Brain microvascular endothelial cell (primary cell): Measurements from ENCODE around the gene CEMP1.

Experiments
- DNase-seq: peaks from one replicate; pipeline ENCODE4 v3.0.0-alpha.2; 2020
- H3K27ac ChIP-seq: fragments of 250-450 bp; sonication (Bioruptor Pico); 2 replicates; pipeline ENCODE4 v1.5.1; 2020; ENCODE audit warnings: mild to moderate bottlenecking, moderate library complexity
- H3K27me3 ChIP-seq: fragments of 250-450 bp; sonication (Bioruptor Pico); replicated peaks from 2 replicates; pipeline ENCODE4 v1.5.1; 2020; ENCODE audit warnings: mild to moderate bottlenecking
- H3K36me3 ChIP-seq: fragments of 250-450 bp; sonication (Bioruptor Pico); replicated peaks from 2 replicates; pipeline ENCODE4 v1.5.1; 2020; ENCODE audit warnings: mild to moderate bottlenecking
- H3K4me3 ChIP-seq: 2 replicates; pipeline ENCODE4 v1.5.1; 2011; ENCODE audit warnings: low read depth, mild to moderate bottlenecking, control low read depth, low read length, moderate library complexity
- in situ Hi-C: cut with HindIII; loops from 2 replicates; pipeline ENCODE4 v1.10.0; 2017; ENCODE audit warnings: low sequenced_read_pairs, low pct_ligation_motif_present
- TF ChIP-seq, protein P1 (sequence below): IDR thresholded peaks from 2 replicates; pipeline ENCODE4 v1.5.1; 2011; ENCODE audit warnings: low read depth, mild to moderate bottlenecking, moderate library complexity, low read length, control low read depth, inconsistent platforms; ENCODE audit errors: missing control alignments

The CEMP1 gene

DNA sequence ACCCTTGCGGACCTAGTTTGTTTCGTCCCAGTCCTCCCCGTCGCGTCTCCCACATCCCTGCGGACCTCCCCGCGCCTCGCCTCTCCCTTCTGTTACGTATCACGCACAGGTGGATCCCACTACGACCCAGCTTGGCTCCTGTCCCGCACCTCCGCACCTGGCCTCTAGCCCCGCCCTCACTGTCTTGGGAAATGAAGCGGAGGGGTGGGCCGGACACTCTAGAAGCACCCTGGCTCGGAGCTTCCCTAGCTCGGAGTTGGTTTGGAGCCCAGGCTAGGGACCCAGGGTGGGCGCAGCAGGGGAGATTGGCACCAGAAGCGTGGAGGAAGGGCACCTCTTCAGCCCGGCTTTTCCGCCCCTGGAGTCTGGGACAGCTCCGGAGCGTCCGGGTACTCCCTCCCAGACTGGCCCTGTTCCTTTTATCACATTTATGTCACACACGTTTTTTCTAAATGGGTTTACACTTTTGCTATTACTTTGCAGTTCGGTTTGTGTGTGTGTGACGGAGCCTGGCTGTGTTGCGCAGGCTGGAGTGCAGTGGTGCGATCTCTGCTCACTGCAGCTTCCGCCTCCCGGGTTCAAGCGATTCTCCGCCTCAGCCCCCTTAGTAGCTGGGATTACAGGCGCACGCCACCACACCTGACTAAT, 1.4 kb upstream of the CEMP1 start:
- Histone ChIP-seq H3K27ac (peak overlapping the region; percentile 19), H3K27me3 (no peaks in the 10 kb centered on the region), H3K4me3 (peak overlapping the region; percentile 62), H3K36me3 (peaks cover 19% of the 10 kb centered on the region)
- in situ Hi-C loops: no loop called here
- peak; percentile 48 for DNase-seq
- TF ChIP-seq, protein P1, sequence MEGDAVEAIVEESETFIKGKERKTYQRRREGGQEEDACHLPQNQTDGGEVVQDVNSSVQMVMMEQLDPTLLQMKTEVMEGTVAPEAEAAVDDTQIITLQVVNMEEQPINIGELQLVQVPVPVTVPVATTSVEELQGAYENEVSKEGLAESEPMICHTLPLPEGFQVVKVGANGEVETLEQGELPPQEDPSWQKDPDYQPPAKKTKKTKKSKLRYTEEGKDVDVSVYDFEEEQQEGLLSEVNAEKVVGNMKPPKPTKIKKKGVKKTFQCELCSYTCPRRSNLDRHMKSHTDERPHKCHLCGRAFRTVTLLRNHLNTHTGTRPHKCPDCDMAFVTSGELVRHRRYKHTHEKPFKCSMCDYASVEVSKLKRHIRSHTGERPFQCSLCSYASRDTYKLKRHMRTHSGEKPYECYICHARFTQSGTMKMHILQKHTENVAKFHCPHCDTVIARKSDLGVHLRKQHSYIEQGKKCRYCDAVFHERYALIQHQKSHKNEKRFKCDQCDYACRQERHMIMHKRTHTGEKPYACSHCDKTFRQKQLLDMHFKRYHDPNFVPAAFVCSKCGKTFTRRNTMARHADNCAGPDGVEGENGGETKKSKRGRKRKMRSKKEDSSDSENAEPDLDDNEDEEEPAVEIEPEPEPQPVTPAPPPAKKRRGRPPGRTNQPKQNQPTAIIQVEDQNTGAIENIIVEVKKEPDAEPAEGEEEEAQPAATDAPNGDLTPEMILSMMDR: no peak

DNA sequence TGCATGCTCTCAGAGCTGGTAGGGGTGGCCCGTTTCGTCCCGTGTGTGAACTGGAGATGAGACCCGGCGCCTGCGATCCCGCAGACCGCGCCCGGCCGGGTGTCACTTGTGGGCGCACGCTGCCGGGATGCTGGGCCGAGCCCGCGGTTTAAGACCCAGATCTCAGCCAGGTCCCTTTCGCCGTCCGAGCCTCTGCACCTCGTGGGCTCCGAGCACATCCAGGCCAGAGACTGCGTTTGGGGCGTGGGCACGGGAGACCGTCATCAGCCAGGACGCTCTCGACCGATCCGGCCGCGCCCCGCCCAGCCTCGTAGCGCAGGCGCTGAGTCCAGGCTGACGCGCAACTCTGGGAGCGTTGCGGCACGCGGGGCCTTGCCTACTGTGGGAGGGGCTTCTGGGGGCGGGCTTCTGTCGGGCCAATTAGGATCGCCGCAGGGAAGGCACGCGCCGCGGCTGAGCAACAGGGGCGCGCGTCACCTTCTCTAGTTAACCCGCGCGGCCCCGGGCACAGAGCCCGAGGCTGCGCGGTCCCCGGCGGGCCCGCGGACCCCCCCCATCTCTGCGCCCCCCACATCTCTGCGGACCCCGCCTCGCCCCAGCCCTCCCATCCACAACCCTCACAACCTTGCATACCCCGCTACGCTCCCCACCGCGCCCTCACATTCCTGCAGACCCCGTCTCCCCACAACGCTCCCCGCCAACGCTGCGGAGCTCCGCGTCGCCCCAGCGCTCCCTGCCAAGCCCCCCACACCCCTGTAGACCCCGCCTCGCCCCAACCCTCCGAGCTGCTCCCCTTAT, 687 bp upstream of the CEMP1 start:
- Histone ChIP-seq H3K27ac (peak overlapping the region; percentile 41), H3K27me3 (no peaks in the 10 kb centered on the region), H3K36me3 (peaks cover 19% of the 10 kb centered on the region), H3K4me3 (peak overlapping the region; percentile 62)
- in situ Hi-C loops: no loop called here
- DNase-seq: peak; percentile 95
- TF ChIP-seq, protein P1: no peak

DNA sequence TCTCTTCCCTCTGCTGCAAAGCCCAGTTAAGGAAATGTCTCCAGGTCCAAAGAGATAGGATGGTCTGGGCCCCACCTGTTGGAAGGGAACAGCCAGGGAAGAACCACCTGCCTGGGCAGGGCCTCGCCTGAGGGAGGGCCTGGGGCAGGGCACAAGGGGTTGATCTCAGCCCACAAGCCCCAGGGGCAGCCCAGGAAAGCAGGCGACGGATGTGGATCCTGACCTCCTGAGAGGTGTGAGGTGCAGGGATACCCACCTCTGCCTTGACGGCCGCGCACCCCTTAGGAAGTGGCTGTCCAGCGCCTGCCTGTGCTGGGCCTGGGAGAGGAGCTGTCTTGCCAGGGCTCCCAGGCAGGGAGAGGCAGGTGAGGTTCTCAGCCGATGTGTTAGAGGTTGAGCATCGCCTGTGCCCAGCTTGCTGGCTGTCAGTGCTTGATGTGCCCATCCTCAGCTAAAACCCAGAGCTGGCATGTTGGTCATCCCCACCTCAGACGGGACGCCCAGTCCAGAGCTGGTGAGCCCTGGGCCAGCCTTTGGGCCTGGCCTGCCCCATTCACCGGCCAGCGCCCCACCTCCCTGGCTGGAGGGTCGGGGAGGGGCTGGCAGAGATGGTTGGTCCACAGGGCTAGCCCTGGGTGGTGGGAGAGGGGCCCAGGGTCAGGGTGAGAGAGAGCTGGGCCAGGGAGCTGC, 434 bp downstream of the CEMP1 start:
- in situ Hi-C loops: no loop called here
- H3K27ac ChIP-seq: no peak overlapping the region
- H3K36me3 ChIP-seq: peaks cover 25% of the 10 kb centered on the region
- DNase-seq: no peak
- no peaks in the 10 kb centered on the region for H3K27me3 ChIP-seq
- no peak overlapping the region for H3K4me3 ChIP-seq
- TF ChIP-seq, protein P1: no peak

DNA sequence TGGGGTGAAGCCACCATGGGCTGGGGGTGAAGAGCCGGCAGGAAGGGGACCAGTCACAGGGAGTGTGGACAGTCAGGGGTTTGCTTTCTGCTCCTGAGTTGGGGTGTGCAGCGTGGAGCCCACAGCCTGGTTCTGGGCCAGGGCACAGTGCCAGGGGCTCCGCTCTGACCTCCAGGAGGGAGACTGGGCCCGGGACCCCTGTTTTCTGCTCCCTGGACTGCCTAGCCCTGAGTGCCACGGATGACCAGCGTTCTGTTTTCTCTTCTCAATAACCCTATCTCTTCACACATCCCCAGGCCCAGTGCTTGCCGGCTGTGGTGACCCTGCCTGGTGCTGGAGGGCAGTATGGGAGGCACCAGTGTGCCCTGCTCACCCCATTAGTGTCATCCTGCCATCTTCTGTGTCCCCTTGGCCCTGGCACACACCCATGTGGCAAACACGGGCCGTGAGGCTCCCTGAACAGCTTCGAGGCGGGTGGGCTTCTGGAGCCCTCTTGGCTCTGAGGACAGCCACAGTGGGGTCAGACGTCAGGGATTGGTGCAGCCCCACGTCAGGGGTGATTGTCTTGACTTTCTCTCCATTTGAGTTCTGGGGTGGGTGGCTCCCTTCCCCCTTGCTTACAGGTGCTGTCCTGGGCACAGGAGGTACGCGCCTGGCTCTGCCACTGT, 1.1 kb downstream of the CEMP1 start:
- H3K4me3 ChIP-seq: no peak overlapping the region
- in situ Hi-C loops: no loop called here
- no peak overlapping the region for H3K27ac ChIP-seq
- peaks cover 25% of the 10 kb centered on the region for H3K36me3 ChIP-seq
- TF ChIP-seq, protein P1: no peak
- DNase-seq: no peak
- H3K27me3 ChIP-seq: no peaks in the 10 kb centered on the region

DNA sequence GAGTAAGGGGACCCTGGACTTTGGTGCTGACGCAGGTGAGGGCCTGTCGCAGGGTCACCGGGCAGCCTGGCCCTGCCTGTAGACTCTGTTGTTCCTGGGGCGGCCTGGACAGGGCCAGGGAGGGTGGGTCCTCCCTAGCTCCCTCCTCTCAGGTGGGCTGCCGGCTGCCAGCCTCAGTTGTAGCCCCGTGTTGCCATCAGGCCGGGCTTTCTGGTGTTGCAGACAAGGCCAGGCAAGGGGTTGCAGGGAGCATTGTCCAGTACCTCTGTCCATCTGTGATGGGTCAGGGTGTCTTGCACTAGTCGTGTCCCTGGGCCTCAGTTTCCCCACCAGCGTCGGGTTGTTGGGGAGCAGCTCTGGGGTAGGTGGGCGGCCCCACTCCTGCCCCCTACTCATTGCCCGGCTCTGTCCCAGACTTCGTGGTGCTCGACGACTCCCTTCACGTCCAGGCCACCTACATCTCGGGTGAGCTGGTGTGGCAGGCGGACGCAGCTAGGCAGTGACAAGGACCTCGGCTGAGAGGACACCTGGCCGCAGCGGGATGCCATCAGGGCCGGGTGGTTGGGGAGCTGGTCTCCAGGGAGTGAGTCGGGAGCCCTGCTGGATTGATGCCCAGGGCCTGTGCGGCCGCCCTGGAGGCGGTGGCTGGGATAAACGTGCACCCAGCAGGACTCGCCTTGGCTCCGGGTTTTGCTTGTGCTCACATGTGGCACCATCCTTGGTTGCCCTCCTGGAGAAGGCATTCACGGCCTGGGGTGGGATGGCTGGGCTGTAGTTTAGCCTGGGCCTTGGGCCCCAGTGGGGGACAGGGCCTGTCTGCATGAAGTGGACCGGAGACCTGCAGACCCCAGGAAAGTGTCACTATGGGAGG, 1.9 kb downstream of the CEMP1 start:
- no peak overlapping the region for H3K27ac ChIP-seq
- DNase-seq: no peak
- no peak overlapping the region for H3K4me3 ChIP-seq
- in situ Hi-C loops: no loop called here
- H3K36me3 ChIP-seq: peaks cover 32% of the 10 kb centered on the region
- no peaks in the 10 kb centered on the region for H3K27me3 ChIP-seq
- TF ChIP-seq, protein P1: peak; percentile 20
